ENCODE results near the gene SLC5A10.

DNA sequence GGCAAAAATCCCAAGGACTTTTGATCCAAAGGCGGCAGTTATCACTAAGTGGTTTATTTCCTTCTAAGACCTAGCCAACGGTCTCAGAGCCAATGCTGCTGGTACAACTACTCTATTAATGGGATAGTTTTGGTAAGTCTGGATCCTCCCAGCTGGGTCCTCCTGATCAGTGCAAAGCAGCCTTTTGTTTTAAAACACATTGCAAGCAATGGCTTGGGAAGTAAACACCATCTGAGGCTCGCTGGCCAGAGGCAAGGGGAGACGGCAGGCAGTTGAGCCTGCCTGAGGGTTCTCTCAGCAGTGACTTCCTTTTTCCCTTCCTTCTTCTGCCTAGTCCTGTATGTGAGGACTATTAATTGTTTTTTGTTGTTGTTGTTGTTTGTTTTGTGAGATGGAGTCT is 1.6 kb upstream of the SLC5A10 start:
- TF ChIP-seq, protein P1, sequence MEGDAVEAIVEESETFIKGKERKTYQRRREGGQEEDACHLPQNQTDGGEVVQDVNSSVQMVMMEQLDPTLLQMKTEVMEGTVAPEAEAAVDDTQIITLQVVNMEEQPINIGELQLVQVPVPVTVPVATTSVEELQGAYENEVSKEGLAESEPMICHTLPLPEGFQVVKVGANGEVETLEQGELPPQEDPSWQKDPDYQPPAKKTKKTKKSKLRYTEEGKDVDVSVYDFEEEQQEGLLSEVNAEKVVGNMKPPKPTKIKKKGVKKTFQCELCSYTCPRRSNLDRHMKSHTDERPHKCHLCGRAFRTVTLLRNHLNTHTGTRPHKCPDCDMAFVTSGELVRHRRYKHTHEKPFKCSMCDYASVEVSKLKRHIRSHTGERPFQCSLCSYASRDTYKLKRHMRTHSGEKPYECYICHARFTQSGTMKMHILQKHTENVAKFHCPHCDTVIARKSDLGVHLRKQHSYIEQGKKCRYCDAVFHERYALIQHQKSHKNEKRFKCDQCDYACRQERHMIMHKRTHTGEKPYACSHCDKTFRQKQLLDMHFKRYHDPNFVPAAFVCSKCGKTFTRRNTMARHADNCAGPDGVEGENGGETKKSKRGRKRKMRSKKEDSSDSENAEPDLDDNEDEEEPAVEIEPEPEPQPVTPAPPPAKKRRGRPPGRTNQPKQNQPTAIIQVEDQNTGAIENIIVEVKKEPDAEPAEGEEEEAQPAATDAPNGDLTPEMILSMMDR (IDR thresholded peaks at IDR 0.05; ENCODE audit: borderline replicate concordance, extremely low read depth, low read length, poor library complexity, severe bottlenecking), result no peak
- TF ChIP-seq EZH2 (IDR thresholded peaks at IDR 0.05; ENCODE audit: borderline replicate concordance, low read depth, low read length, severe bottlenecking), result no peak

Measured in DND-41 (cell line).